Measurements from ENCODE around the gene PTPRD. TPM values are rescaled to one million over a fixed set of nuclear protein-coding genes. Genes with fewer than 3 reads are reported as not detected.

The PTPRD gene
- total RNA-seq, 1 experiment from 2014 or later, result 70.1 TPM

- BruUV-seq (replicated peaks), result no TSS peak
- H3K4me1 ChIP-seq, result no peaks in the 10 kb centered on the region
- no peaks in the 10 kb centered on the region for H3K36me3 ChIP-seq (ENCODE audit: control insufficient read depth, insufficient read depth, low read length)
- intact Hi-C loops (cut with micrococcal nuclease; ENCODE audit: unreplicated experiment), result no loop called here
- no peak for DNase-seq
- Mint-ChIP-seq H3K27ac (ENCODE audit: unreplicated experiment) (no peak overlapping the region), H3K36me3 (ENCODE audit: insufficient read depth, unreplicated experiment) (no peaks in the 10 kb centered on the region), H3K9me3 (ENCODE audit: unreplicated experiment) (no peaks in the 10 kb centered on the region), H3K27me3 (ENCODE audit: insufficient read depth, unreplicated experiment) (no peaks in the 10 kb centered on the region), H3K4me1 (ENCODE audit: low read depth, unreplicated experiment) (no peaks in the 10 kb centered on the region), H3K4me3 (ENCODE audit: unreplicated experiment) (no peak overlapping the region)
- CTCF ChIA-PET, result no interaction called here
- no peaks in the 10 kb centered on the region for H3K27me3 ChIP-seq (replicated peaks; ENCODE audit: control insufficient read depth, insufficient read depth, low read length)
- H3K9me3 ChIP-seq, result no peaks in the 10 kb centered on the region
- TF ChIP-seq CTCF (IDR thresholded peaks at IDR 0.05; ENCODE audit: insufficient read depth in 1 of 2, low read depth in 1 of 2, low read length in 1 of 2, severe bottlenecking in 1 of 2, unreplicated experiment in 1 of 2), result no peak
- no peak overlapping the region for H3K4me3 ChIP-seq (ENCODE audit: low read depth, low read length)
- POLR2A ChIA-PET, result no interaction called here
Measured at GRCh38 chr9:9747787-9748186, 865.0 kb downstream of the PTPRD start.

GRCh38 chr9:9746826-9747225, 866.0 kb downstream of the PTPRD start:
- Mint-ChIP-seq H3K27ac (ENCODE audit: unreplicated experiment) (no peak overlapping the region), H3K36me3 (ENCODE audit: insufficient read depth, unreplicated experiment) (no peaks in the 10 kb centered on the region), H3K9me3 (ENCODE audit: unreplicated experiment) (no peaks in the 10 kb centered on the region), H3K4me1 (ENCODE audit: low read depth, unreplicated experiment) (no peaks in the 10 kb centered on the region), H3K4me3 (ENCODE audit: unreplicated experiment) (no peak overlapping the region), H3K27me3 (ENCODE audit: insufficient read depth, unreplicated experiment) (no peaks in the 10 kb centered on the region)
- ChIA-PET POLR2A (no interaction called here), CTCF (no interaction called here)
- TF ChIP-seq CTCF (IDR thresholded peaks at IDR 0.05; ENCODE audit: insufficient read depth in 1 of 2, low read depth in 1 of 2, low read length in 1 of 2, severe bottlenecking in 1 of 2, unreplicated experiment in 1 of 2), result no peak
- BruUV-seq (replicated peaks), result no TSS peak
- no peaks in the 10 kb centered on the region for H3K4me1 ChIP-seq
- no peak overlapping the region for H3K4me3 ChIP-seq (ENCODE audit: low read depth, low read length)
- H3K9me3 ChIP-seq, result no peaks in the 10 kb centered on the region
- H3K36me3 ChIP-seq (ENCODE audit: control insufficient read depth, insufficient read depth, low read length), result no peaks in the 10 kb centered on the region
- no peaks in the 10 kb centered on the region for H3K27me3 ChIP-seq (replicated peaks; ENCODE audit: control insufficient read depth, insufficient read depth, low read length)
- intact Hi-C loops (cut with micrococcal nuclease; ENCODE audit: unreplicated experiment), result no loop called here
- DNase-seq, result no peak

- TF ChIP-seq CTCF (IDR thresholded peaks at IDR 0.05; ENCODE audit: insufficient read depth in 1 of 2, low read depth in 1 of 2, low read length in 1 of 2, severe bottlenecking in 1 of 2, unreplicated experiment in 1 of 2), result no peak
- intact Hi-C loops (cut with micrococcal nuclease; ENCODE audit: unreplicated experiment), result no loop called here
- ChIA-PET POLR2A (no interaction called here), CTCF (no interaction called here)
- H3K27ac Mint-ChIP-seq (ENCODE audit: unreplicated experiment), result no peak overlapping the region
- H3K4me3 ChIP-seq (ENCODE audit: low read depth, low read length), result no peak overlapping the region
- H3K27me3 Mint-ChIP-seq (ENCODE audit: insufficient read depth, unreplicated experiment), result no peaks in the 10 kb centered on the region
- H3K9me3 Mint-ChIP-seq (ENCODE audit: unreplicated experiment), result no peaks in the 10 kb centered on the region
- no peak for DNase-seq
- H3K4me1 Mint-ChIP-seq (ENCODE audit: low read depth, unreplicated experiment), result no peaks in the 10 kb centered on the region
- H3K36me3 Mint-ChIP-seq (ENCODE audit: insufficient read depth, unreplicated experiment), result no peaks in the 10 kb centered on the region
- BruUV-seq (replicated peaks), result no TSS peak
- H3K4me1 ChIP-seq, result no peaks in the 10 kb centered on the region
- no peaks in the 10 kb centered on the region for H3K9me3 ChIP-seq
- H3K36me3 ChIP-seq (ENCODE audit: control insufficient read depth, insufficient read depth, low read length), result no peaks in the 10 kb centered on the region
- no peaks in the 10 kb centered on the region for H3K27me3 ChIP-seq (replicated peaks; ENCODE audit: control insufficient read depth, insufficient read depth, low read length)
- H3K4me3 Mint-ChIP-seq (ENCODE audit: unreplicated experiment), result no peak overlapping the region
Measured at GRCh38 chr9:9743822-9744221, 869.0 kb downstream of the PTPRD start.
